GM12891 (cell line): ENCODE measurements around the gene PCDHGA9. TPM values are rescaled to one million over a fixed set of nuclear protein-coding genes. Genes with fewer than 3 reads are reported as not detected.
A peak's percentile ranks its signal among the peaks of the same experiment; 100 is the strongest.

ENCODE experiments used
- DNase-seq: peaks from one replicate; pipeline ENCODE4 v3.0.0; 2011; ENCODE audit warnings: low spot score; ENCODE audit not compliant: insufficient read length
- FAIRE-seq: peaks from 2 replicates; lab custom pipeline; 2011; peaks lifted over from hg19 to GRCh38; lab: Jason Lieb, UNC
- PAX5 ChIP-seq: IDR thresholded peaks from 2 replicates; pipeline ENCODE4 v1.6.1; 2011; ENCODE audit warnings: low read length, moderate library complexity, mild to moderate bottlenecking; ENCODE audit not compliant: insufficient read depth, severe bottlenecking
- POLR2A ChIP-seq: IDR thresholded peaks from 2 replicates; pipeline ENCODE4 v1.6.1; 2011; ENCODE audit warnings: low read depth, low read length, control low read depth
- POLR2AphosphoS5 ChIP-seq: IDR thresholded peaks from 2 replicates; pipeline ENCODE4 v1.6.1; 2011; ENCODE audit warnings: low read depth, low read length, control low read depth
- POU2F2 ChIP-seq: IDR thresholded peaks from 2 replicates; pipeline ENCODE4 v1.6.1; 2011; ENCODE audit warnings: low read depth, mild to moderate bottlenecking, control low read depth, low read length, moderate library complexity
- SPI1 ChIP-seq: IDR thresholded peaks from 2 replicates; pipeline ENCODE4 v1.6.1; 2011; ENCODE audit warnings: low read depth, low read length, control low read depth
- TAF1 ChIP-seq: IDR thresholded peaks from 2 replicates; pipeline ENCODE4 v1.6.1; 2011; ENCODE audit warnings: low read depth, low read length, control low read depth
- polyA plus RNA-seq: library from polyadenylated mRNA; unstranded; fragments of >200 nt; gene quantifications from one replicate; pipeline ENCODE4 v1.2.1, GENCODE V29; 2012; ENCODE audit warnings: low read depth, missing spikeins, inconsistent platforms; ENCODE audit not compliant: missing spikeins

The PCDHGA9 gene
- not detected for polyA plus RNA-seq

GRCh38 chr5:141402553-141403243 lies at the start of gene PCDHGA9:
PCDHGA9 (plus strand) TSS chr5:141402778; CDS start chr5:141402953, 175 bp downstream.
- DNase-seq (no peak), FAIRE-seq (no peak)
- TF ChIP-seq POU2F2 (no peak), PAX5 (no peak), POLR2AphosphoS5 (no peak), POLR2A (no peak), SPI1 (no peak), TAF1 (no peak)

GRCh38 chr5:141354900-141355469 lies 47.6 kb upstream of the PCDHGA9 start, which contains the start of gene PCDHGA4:
PCDHGA4 (plus strand) TSS chr5:141355021; CDS start chr5:141355108, 87 bp downstream.
- TF ChIP-seq SPI1 (no peak), POLR2A (no peak), POLR2AphosphoS5 (no peak)
- FAIRE-seq = no peak
- no peak for DNase-seq

GRCh38 chr5:141355641-141356040 lies 46.9 kb upstream of the PCDHGA9 start:
- DNase-seq = no peak
- no peak for TF ChIP-seq POLR2A
- TF ChIP-seq POU2F2 = no peak
- no peak for TF ChIP-seq PAX5
- no peak for FAIRE-seq

GRCh38 chr5:141356133-141356532 lies 46.4 kb upstream of the PCDHGA9 start:
- TF ChIP-seq POLR2AphosphoS5 = no peak
- no peak for TF ChIP-seq TAF1
- no peak for TF ChIP-seq PAX5
- no peak for TF ChIP-seq SPI1
- no peak for TF ChIP-seq POLR2A
- TF ChIP-seq POU2F2 = no peak
- no peak for FAIRE-seq
- DNase-seq = no peak

- DNase-seq (no peak), FAIRE-seq (no peak)
- no peak for TF ChIP-seq POU2F2
- TF ChIP-seq SPI1 = no peak
- no peak for TF ChIP-seq TAF1
- no peak for TF ChIP-seq POLR2AphosphoS5
- no peak for TF ChIP-seq POLR2A
- no peak for TF ChIP-seq PAX5
Measured at GRCh38 chr5:141356950-141357349, 45.6 kb upstream of the PCDHGA9 start.

GRCh38 chr5:141359790-141360426 lies 42.7 kb upstream of the PCDHGA9 start, which contains the start of gene PCDHGB2:
PCDHGB2 (plus strand) TSS chr5:141359994; CDS start chr5:141360136, 142 bp downstream.
- DNase-seq = peak; percentile 42
- no peak for TF ChIP-seq POLR2AphosphoS5
- no peak for TF ChIP-seq SPI1
- TF ChIP-seq POLR2A = no peak
- TF ChIP-seq TAF1 = no peak
- TF ChIP-seq PAX5 = no peak
- TF ChIP-seq POU2F2 = no peak
- peak; percentile 16 for FAIRE-seq

GRCh38 chr5:141360685-141361084 lies 41.9 kb upstream of the PCDHGA9 start:
- no peak for DNase-seq
- no peak for FAIRE-seq
- no peak for TF ChIP-seq SPI1
- TF ChIP-seq PAX5 = no peak
- no peak for TF ChIP-seq POLR2AphosphoS5
- no peak for TF ChIP-seq POLR2A
- TF ChIP-seq POU2F2 = no peak
- TF ChIP-seq TAF1 = no peak

- no peak for FAIRE-seq
- no peak for TF ChIP-seq POLR2AphosphoS5
- no peak for TF ChIP-seq POU2F2
- no peak for TF ChIP-seq PAX5
- no peak for TF ChIP-seq POLR2A
- TF ChIP-seq SPI1 = no peak
- TF ChIP-seq TAF1 = no peak
- no peak for DNase-seq
Measured at GRCh38 chr5:141362719-141363118, 39.9 kb upstream of the PCDHGA9 start.
